LNCAP (cell line): ENCODE data around the gene NKX3-2.

Experiments used
- CTCF ChIP-seq: fragments of 450-650 bp; IDR thresholded peaks from 2 replicates; pipeline ENCODE4 v1.5.1; 2017; ENCODE audit warnings: mild to moderate bottlenecking

Gene NKX3-2

GRCh38 chr4:13548059-13548983 is 4.0 kb upstream of the NKX3-2 start:
- TF ChIP-seq CTCF: no peak

- TF ChIP-seq CTCF: no peak
These were observed 3.3 kb upstream of the NKX3-2 start for GRCh38 chr4:13547485-13548041.

GRCh38 chr4:13546941-13547484 is 2.7 kb upstream of the NKX3-2 start:
- no peak for TF ChIP-seq CTCF

- no peak for TF ChIP-seq CTCF
These were observed 2.0 kb upstream of the NKX3-2 start for GRCh38 chr4:13546142-13546940.

GRCh38 chr4:13545394-13545808 is 1.1 kb upstream of the NKX3-2 start:
- TF ChIP-seq CTCF: no peak

- TF ChIP-seq CTCF: no peak
These were observed 492 bp upstream of the NKX3-2 start for GRCh38 chr4:13544606-13545393.
